Esophagus muscularis mucosa (tissue), 3 donors: ENCODE measurements around the gene SEZ6L2.

Experiments
- POLR2A ChIP-seq: fragments of 450-650 bp; IDR thresholded peaks from one replicate; pipeline ENCODE4 v1.6.1; 2017; ENCODE audit warnings: antibody characterized with exemption, moderate library complexity, mild to moderate bottlenecking, low read depth
- TF ChIP-seq, protein P1 (sequence below), 3 experiments: fragments of 200-600 bp in 2 of 3; fragments of 450-650 bp in 1 of 3; sonication (generic) in 2 of 3; IDR thresholded peaks; one replicate each; pipeline ENCODE4 v1.5.1; 2017 to 2019; ENCODE audit warnings: antibody characterized with exemption in 3 of 3, mild to moderate bottlenecking in 2 of 3, moderate library complexity in 1 of 3

DNA sequence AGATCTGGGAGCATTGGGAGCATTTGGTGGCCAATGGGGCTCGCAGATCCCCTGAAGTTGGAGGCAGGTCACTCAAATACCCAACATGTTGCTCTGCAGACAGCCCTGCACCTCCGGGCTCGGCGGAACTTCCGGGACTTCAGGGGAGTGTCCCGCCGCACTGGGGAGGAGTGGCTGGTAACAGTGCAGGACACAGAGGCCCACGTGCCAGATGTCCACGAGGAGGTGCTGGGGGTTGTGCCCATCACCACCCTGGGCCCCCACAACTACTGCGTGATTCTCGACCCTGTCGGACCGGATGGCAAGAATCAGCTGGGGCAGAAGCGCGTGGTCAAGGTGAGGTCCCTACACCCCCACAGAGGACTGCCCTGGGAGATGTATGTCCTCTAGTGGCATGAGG, 62.7 kb downstream of the SEZ6L2 start:
- TF ChIP-seq POLR2A: no peak
- TF ChIP-seq, protein P1, sequence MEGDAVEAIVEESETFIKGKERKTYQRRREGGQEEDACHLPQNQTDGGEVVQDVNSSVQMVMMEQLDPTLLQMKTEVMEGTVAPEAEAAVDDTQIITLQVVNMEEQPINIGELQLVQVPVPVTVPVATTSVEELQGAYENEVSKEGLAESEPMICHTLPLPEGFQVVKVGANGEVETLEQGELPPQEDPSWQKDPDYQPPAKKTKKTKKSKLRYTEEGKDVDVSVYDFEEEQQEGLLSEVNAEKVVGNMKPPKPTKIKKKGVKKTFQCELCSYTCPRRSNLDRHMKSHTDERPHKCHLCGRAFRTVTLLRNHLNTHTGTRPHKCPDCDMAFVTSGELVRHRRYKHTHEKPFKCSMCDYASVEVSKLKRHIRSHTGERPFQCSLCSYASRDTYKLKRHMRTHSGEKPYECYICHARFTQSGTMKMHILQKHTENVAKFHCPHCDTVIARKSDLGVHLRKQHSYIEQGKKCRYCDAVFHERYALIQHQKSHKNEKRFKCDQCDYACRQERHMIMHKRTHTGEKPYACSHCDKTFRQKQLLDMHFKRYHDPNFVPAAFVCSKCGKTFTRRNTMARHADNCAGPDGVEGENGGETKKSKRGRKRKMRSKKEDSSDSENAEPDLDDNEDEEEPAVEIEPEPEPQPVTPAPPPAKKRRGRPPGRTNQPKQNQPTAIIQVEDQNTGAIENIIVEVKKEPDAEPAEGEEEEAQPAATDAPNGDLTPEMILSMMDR (IDR thresholded peaks at IDR 0.05): no peak
